HepG2 (cell line): ENCODE results near the gene NRAP. TPM values are rescaled to one million over a fixed set of nuclear protein-coding genes. Genes with fewer than 3 reads are reported as not detected.

Experiments used
- ATAC-seq: fragments of 200-7000 bp; cut with Tn5 transposase; 3 replicates; pipeline ENCODE4 v1.9.1; 2020; ENCODE audit warnings: mild to moderate bottlenecking, moderate library complexity
- BruUV-seq: library from RNA; stranded (reverse); fragments of 400-500 nt; replicated peaks from 2 replicates; lab custom pipeline; 2021; lab: Mats Ljungman, UMichigan
- CTCF ChIA-PET: fragments of 300-600 bp; formaldehyde crosslinking; extraction: SDS; loops from one replicate; lab custom pipeline; 2021; ENCODE audit warnings: low total read pairs, inconsistent platforms, low intra/inter-chr PET ratio; lab: Yijun Ruan, JAX
- POLR2A ChIA-PET: fragments of 350-600 bp; sonication (Branson Sonifier 250); formaldehyde crosslinking; loops from one replicate; lab custom pipeline; 2020; ENCODE audit warnings: antibody characterized with exemption, inconsistent platforms; lab: Yijun Ruan, JAX
- DNase-seq: peaks from one replicate; pipeline ENCODE4 v3.0.0-alpha.2; 2015; ENCODE audit warnings: low spot score
- FAIRE-seq: peaks from 3 replicates; lab custom pipeline; 2011; peaks lifted over from hg19 to GRCh38; lab: Jason Lieb, UNC
- H2AFZ ChIP-seq: one replicate; pipeline ENCODE4 v1.6.1; 2011; ENCODE audit warnings: low read length, inconsistent platforms
- H3K27ac ChIP-seq: fragments of 300-600 bp; 3 replicates; pipeline ENCODE4 v1.8.0; 2011; ENCODE audit warnings: mixed run types, mild to moderate bottlenecking, mixed read lengths, low read length, inconsistent platforms; ENCODE audit not compliant: insufficient read depth; ENCODE audit errors: extremely low read length
- H3K27me3 ChIP-seq, 2 experiments: fragments of 200-600 bp in 1 of 2; 2 replicates in 1 of 2; 3 replicates in 1 of 2; pipeline versions ENCODE4 v1.6.0 to v1.8.0; 2011; ENCODE audit warnings: low read length in 2 of 2, mild to moderate bottlenecking in 2 of 2, moderate library complexity in 2 of 2, inconsistent platforms in 1 of 2; ENCODE audit not compliant: insufficient read depth in 2 of 2, control insufficient read depth in 1 of 2
- H3K36me3 ChIP-seq, 2 experiments: fragments of 200-600 bp in 1 of 2; replicated peaks in 1 of 2; 2 replicates in 1 of 2; 3 replicates in 1 of 2; pipeline versions ENCODE4 v1.5.1 to v1.8.0; 2011; ENCODE audit warnings: low read length in 2 of 2, inconsistent platforms in 1 of 2; ENCODE audit not compliant: insufficient read depth in 2 of 2, control insufficient read depth in 1 of 2
- H3K4me1 ChIP-seq: 2 replicates; pipeline ENCODE4 v1.5.1; 2012; ENCODE audit warnings: low read length, inconsistent platforms; ENCODE audit not compliant: insufficient read depth
- H3K4me2 ChIP-seq: 2 replicates; pipeline ENCODE4 v1.6.0; 2011; ENCODE audit warnings: low read depth, low read length, inconsistent platforms
- H3K4me3 ChIP-seq, 3 experiments: fragments of 200-600 bp in 1 of 3; sonication (generic), shearing (Covaris generic) in 1 of 3; replicated peaks in 1 of 3; 2 replicates each; pipeline ENCODE4 v1.5.1; 2011 to 2016; ENCODE audit warnings: low read length in 3 of 3, inconsistent platforms in 2 of 3, low read depth in 2 of 3, mild to moderate bottlenecking in 2 of 3, control low read depth in 1 of 3, mixed read lengths in 1 of 3; ENCODE audit not compliant: insufficient read depth in 1 of 3
- H3K79me2 ChIP-seq: one replicate; pipeline ENCODE4 v1.6.1; 2011; ENCODE audit warnings: low read length, inconsistent platforms; ENCODE audit not compliant: insufficient read depth
- H3K9ac ChIP-seq: 2 replicates; pipeline ENCODE4 v1.6.0; 2011; ENCODE audit warnings: mild to moderate bottlenecking, low read depth, low read length, inconsistent platforms; ENCODE audit not compliant: insufficient read depth
- H3K9me3 ChIP-seq: 2 replicates; pipeline ENCODE4 v1.5.1; 2012; ENCODE audit warnings: mild to moderate bottlenecking, low read length
- H4K20me1 ChIP-seq: 2 replicates; pipeline ENCODE4 v1.6.0; 2011; ENCODE audit warnings: inconsistent platforms, mild to moderate bottlenecking, low read length, moderate library complexity; ENCODE audit not compliant: insufficient read depth
- CEBPG ChIP-seq: IDR thresholded peaks from 2 replicates; pipeline ENCODE4 v1.6.1; 2016
- IRF9 ChIP-seq: sonication (generic); formaldehyde crosslinking; IDR thresholded peaks from 2 replicates; pipeline ENCODE4 v1.8.0; 2022; ENCODE audit warnings: missing genetic modification reagents, mild to moderate bottlenecking, borderline replicate concordance
- POGZ ChIP-seq: sonication (generic); formaldehyde crosslinking; IDR thresholded peaks from 2 replicates; pipeline ENCODE4 v1.4.0; 2020; ENCODE audit warnings: mild to moderate bottlenecking, missing genetic modification reagents
- PRDM10 ChIP-seq: sonication (generic); formaldehyde crosslinking; IDR thresholded peaks from 2 replicates; pipeline ENCODE4 v1.4.0; 2020; ENCODE audit warnings: low read depth, missing genetic modification reagents
- ZNF354B ChIP-seq: sonication (generic); formaldehyde crosslinking; IDR thresholded peaks from 2 replicates; pipeline ENCODE4 v1.8.0; 2022; ENCODE audit warnings: mild to moderate bottlenecking, missing genetic modification reagents
- ZNF598 ChIP-seq: sonication (generic); formaldehyde crosslinking; IDR thresholded peaks from 2 replicates; pipeline ENCODE4 v1.5.1; 2020; ENCODE audit warnings: mild to moderate bottlenecking, missing genetic modification reagents, borderline replicate concordance
- WGBS: methylation state at CpG from one replicate; pipeline ENCODE4 v1.1.6; 2017; ENCODE audit warnings: low lambda C conversion rate; 5-methylcytosine and 5-hydroxymethylcytosine counted together
- in situ Hi-C: cut with HindIII; loops from 2 replicates; pipeline ENCODE4 v1.10.0; 2017; ENCODE audit warnings: low pct_unique_long_range_greater_than_20kb; ENCODE audit not compliant: extremely low pct_ligation_motif_present
- intact Hi-C: fragments of 100-400 bp; cut with micrococcal nuclease; formaldehyde crosslinking; loops from one replicate; pipeline ENCODE4 v1.10.0; 2022; ENCODE audit not compliant: unreplicated experiment
- polyA plus RNA-seq, 8 experiments: library from polyadenylated mRNA; depleted of rRNA in 3 of 8; stranded (reverse) in 7 of 8; unstranded in 1 of 8; fragments of >200 nt; fragmentation: Illumina TruSeq in 4 of 8; extraction: Trizol in 4 of 8; gene quantifications; 2 replicates each; pipeline versions ENCODE4 v1.2.1 to v1.2.3, GENCODE V29; 2011 to 2016; ENCODE audit warnings: low read depth in 4 of 8, missing spikeins in 1 of 8, mixed read lengths in 1 of 8; ENCODE audit not compliant: insufficient read depth in 1 of 8
- total RNA-seq, 5 experiments: library from RNA; depleted of rRNA; stranded (reverse); fragments of >200 nt; fragmentation: Illumina TruSeq; extraction: Trizol; gene quantifications; 2 replicates each; pipeline ENCODE4 v1.2.3, GENCODE V29; 2016; ENCODE audit warnings: low read depth in 1 of 5

NRAP gene
- total and polyA plus RNA-seq, 2 of the 13 experiments (the other 11 are each of a cell fraction or from before 2014, with no cell fraction given): not detected

DNA sequence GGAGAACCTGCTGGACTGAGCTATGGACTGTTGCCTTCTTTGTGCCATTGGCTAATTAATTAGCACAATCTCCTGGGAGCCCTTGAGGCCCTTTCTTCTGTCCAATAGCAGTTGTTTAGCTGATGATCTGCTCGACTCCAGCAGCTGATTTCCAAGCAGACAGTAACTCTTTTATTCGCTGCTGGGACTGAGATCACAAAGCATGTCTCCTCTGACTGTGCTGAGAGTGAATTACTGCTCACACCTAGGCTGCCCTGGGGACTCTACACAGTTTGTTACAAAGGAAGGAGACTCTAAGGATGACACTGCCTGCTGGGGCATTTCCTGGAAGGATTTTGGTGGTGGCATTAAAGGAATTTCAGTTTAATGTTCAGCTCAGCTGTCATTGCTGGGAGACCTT lies 47.3 kb upstream of the NRAP start (continued):
- no peak for TF ChIP-seq PRDM10 (CRISPR knock-in tag)

DNA sequence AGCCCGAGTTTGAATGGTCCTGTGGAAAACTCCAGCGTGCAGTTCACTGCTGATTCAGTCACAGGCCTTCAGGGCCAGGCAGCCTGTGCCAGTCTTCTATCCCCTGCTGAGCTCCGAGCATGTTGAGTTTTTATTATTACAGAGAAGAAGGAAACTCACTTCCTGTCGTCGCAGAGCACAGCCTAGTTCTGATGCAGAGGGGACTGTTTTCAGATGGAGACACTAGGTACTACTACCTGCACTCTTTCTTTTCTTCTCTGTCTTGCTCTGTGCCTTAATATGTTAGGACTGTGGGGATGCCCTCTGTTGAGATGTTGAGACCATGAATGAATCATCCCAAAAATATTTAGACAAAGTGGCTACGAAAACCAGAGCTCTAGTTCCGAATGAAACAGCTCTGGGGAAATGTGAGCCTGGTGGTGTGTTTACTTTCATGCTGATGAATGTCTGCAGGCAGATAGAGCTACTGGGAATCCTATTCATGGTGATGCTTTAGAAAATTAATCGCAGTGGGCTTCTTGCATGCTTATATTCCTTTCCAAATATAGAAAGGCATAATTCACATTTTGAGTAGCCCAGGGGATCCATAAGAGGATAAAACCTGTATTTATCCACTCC lies 45.5 kb upstream of the NRAP start:
- Histone ChIP-seq H3K27ac (no peak overlapping the region), H3K4me2 (no peak overlapping the region), H3K4me1 (no peaks in the 10 kb centered on the region), H3K4me3 (no peak overlapping the region), H3K27me3 (no peaks in the 10 kb centered on the region)
- DNase-seq: no peak
- CTCF ChIA-PET: no interaction called here
- in situ Hi-C loops (loop anchor here (5.0 kb wide), 1 partner anchor 393 kb away; no protein-coding TSS in a partner anchor), intact Hi-C loops (no loop called here)
- FAIRE-seq: no peak
- TF ChIP-seq ZNF598 (CRISPR knock-in tag) (no peak), POGZ (CRISPR knock-in tag) (no peak), IRF9 (CRISPR knock-in tag) (no peak), CEBPG (CRISPR knock-in tag) (no peak), ZNF354B (no peak)
- TF ChIP-seq, all 625 proteins: peak for 0
- 93% methylated on average over 8 of the region's 8 CpGs for WGBS
- H3K9ac ChIP-seq: no peak overlapping the region
- H3K79me2 ChIP-seq: no peaks in the 10 kb centered on the region
- BruUV-seq: no TSS peak
- H3K36me3 ChIP-seq: no peaks in the 10 kb centered on the region; a peak in 1 of 5 replicates
- POLR2A ChIA-PET: no interaction called here
- no peak for ATAC-seq
- H3K9me3 ChIP-seq: no peaks in the 10 kb centered on the region
- H2AFZ ChIP-seq: no peak overlapping the region
- no peaks in the 10 kb centered on the region for H4K20me1 ChIP-seq
